Brain pericyte (primary cell): ENCODE data around the gene SH2D7.

Experiments used
- DNase-seq: peaks from one replicate; pipeline ENCODE4 v3.0.0-alpha.2; 2012; ENCODE audit warnings: low read depth, low spot score

SH2D7 gene

DNA sequence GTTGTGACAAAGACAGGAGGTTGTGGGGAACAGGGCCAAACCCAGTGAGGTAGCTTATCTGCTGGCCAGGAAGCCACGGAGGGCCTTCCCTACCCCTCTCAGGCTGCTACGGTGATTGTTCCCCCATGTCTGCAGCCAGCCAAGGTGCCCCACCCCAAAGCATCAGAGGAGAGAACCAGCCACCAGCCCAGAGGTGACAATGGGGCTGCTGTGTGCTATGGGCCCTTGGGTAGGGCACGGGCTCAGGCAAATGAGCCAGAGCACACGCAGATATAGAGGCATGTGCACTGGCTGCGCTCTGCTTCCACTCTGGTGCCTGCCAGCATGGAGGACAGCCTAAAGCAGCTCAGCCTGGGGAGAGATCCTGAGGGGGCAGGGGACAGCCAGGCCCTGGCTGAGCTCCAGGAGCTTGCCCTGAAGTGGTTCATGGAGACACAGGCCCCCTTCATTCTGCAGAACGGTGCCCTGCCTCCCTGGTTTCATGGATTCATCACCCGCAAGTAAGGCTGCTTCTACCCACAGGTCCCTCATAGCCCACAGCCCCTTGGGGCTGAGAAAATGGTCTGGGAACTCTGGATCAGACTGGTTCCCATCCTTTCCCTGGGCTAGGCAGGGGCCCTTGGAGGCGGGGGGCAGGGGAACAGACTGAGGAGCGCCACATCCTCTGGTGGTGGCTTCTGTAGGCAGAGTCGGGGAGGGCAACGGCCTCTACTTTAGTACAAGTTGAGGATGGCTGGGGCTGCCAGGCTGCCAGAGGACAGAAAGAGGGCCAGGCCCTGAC lies at the start of gene SH2D7:
TSS of gene SH2D7 (plus strand) at position 301 of the 781 bp plus-strand sequence. CDS start at position 325, 24 bp downstream.
- DNase-seq = no peak

DNA sequence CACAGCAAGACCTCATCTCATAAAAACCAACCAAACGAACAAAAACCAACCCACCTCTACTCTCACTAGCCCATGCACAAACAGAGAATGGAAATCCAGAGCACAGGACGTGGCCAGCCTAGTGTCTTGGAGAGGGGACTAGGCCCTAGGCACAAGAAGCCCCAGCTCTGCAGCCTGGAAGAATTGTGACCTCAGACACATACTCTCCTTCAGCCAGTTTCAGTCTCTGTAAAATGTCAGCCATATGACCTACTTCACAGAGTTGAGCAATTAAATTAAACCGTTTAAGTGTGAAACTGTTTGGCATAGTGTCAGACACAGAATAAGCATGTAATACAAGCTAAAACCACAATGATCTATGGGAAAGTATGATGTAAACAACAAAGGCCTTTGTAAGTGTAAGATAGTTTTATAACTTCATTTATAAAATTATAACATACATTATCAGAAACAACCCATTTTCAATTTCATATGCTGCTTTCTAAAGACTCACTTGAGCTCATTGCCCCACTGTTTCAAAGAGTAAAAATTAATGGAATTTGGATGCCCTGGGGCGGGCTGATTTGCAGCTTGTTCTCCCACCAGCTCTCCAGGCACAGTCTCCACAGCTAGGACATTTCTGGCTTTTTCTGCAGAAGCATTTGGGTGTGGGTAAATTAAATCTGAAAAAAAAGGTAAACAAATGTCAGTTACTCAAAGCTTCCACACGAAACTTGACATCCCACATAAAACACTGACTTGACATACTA lies 47.8 kb upstream of the SH2D7 start:
- DNase-seq = no peak

DNA sequence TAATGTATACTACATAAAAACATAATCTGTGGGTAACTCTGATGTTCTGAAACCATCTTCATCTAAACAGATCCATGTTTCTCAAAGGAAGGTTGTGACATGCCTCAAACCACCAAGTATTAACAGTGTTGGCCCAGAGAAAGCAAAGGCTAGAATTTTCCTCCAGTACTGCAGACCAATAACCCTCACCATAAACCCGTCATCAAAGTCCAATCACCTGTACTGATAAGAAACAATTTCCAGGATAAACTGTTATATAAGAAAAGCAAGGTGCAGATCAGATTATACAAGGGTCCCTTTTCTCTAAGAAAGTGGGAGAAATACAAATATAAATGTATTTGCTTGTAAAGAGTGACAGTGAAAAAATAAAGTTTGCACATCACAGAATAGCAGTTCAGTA lies 47.2 kb upstream of the SH2D7 start:
- no peak for DNase-seq

DNA sequence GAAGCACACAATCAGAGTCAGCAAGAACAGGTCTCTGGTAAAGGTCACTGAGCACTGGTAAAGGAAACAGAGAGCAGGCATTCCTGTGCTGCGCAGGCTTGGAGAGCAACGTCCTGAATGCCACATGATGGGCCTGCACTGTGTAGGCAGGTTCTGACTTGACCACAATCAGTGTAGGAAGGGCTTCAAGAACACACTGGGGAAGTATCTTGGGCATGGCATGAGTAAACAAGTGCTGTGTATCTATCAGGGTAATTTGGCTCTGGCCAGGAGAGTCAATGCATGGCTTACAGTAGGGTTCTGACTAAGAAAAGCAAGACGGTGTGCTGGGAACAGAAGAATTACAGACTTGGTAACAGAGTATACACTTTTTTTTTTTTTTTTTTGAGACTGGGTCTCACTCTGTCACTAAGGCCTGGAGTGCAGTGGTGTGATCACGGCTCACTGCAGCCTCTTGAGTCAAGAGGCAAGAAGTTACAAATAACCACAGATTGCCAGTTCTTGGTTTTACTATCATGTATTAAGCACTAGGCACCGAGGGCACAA lies 45.5 kb upstream of the SH2D7 start:
- no peak for DNase-seq

DNA sequence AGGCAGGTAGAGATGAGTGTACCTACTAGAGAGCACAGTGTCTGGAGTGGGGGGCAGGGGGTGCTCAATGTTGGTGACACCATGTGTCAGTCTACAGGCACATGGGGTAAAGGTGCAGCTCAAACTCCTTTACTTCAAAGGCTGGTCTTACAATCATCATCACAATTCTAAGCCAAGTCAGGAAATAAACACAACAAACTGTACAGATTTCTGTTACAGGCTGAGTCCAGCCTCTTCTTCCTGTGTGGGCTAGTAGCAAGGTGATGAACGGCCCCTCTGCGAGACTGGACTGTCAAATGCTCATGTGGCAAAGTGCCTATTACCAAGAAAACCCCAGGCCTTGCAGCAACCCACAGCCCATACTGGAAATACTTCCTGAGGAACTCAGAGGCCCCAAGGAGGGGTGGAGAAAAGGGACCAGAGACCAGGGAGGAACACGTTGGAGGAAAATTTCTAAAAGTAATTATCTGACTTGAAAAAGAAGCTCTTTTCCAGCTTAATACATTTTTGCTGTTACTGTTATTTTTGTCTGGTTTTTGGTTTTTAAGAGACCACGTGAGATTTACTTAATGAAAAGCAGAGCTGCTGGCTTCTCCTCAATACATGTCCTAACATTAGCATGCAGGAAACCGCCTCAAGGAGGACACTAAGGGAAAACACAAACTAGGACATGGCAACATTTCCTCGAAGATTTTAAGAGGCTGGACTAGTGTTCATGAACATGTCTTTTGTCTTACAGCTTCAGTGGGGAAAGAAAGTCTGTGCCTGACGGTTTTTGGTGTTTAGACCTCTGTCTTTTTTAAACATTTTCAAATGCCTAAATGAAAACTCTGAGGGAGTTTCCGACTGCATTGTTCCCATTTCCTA lies 44.4 kb upstream of the SH2D7 start:
- DNase-seq = no peak

DNA sequence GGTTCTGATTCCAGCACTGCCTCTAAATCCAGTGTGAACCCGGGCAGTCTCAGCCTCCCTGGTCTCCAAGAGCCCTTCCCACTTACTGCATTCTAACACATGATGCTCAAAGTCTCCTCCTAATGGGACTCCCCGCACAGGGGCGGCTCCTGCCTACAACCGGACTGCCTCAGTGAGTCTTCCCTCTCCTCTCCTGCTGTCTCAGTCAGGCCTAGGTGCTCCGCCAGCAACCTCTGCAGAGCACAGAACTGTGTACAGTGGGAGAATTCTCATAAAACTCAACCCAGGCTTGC lies 43.8 kb upstream of the SH2D7 start:
- no peak for DNase-seq

DNA sequence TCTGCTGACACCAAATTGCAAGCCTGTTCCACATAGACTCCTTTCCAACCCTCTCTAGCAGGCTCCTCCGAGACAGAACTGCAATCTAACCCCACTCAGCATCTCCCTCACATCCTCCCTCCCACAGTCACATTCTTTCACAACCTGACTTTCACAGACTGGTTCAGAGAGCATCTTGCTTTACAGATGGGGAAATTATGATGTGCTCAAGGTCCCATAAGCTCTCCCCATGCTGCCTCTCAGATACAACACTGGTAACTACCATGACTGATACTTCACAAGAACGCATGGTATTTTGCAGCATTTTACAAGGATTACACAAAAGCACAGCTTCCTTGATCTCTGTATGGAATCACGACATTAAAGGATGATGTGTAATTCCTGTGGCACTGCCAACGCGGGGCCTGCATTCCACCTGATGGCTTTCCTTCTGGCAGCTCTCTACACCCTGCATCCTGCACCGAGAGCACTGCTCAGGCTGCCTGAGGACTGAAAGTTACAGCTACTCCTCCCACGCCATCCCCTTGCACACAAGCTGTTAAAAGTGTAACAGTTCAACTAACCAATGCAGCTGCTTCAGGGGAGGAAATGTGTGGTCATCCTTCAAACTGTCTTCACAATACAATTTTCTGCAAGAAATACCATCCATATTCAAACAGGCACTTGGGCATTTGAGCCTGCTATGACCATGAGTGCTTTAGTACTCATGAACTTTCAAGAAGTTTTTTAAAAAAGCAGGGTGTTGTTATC lies 42.5 kb upstream of the SH2D7 start:
- no peak for DNase-seq

DNA sequence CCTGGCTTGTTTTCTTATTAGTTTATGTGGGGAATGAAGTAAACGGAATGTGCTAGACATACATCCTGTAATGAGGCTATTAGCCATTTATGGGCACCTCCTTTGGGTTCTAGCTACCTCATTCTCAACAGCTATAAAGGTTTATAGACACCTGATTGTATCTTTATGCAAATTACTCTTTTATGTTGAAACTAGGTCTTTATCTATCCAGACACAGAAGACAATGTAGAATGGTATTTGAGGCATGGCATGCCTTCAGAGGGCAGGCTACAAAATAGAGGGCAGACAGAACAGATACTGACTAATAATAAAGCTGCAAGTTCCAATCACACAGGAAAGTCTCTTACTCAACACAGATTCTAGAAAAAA lies 41.9 kb upstream of the SH2D7 start:
- DNase-seq = no peak

DNA sequence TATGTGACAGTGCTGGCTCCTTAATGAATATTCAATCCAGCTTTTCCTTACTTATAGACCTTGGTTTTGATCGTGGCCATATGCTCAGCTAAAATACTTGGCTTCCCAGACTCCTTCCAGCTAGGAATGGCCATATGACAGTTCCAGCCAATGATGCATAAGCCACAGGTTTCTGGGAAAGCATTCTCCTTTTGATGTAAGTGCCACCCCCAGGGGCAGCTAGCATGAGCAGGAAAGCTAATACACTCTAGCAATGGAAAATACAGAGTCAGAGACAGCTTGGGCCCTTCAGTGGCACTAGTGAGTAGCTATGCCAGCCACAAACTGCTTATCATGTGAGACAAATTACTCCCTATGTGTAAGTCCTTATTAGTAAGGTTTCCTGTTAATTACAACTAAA lies 41.5 kb upstream of the SH2D7 start:
- DNase-seq = no peak

DNA sequence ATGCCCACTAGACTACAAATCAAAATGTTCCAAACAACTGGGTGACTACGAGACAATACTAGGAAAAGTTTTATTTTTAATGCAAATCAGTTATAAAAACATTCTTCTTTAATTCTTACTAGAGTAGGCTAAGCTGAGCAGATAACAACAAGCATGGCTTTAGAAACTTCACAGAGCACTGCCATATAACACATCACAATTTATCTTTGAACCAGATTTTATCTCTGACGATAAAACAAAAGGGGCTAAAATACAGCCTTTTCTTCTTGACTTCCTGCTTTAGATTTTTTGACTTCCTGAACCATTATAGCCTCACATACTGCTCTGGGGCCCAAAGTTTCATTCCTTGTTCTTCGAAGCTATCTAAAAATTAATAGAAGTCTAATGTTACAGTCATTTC lies 40.8 kb upstream of the SH2D7 start:
- DNase-seq = no peak

DNA sequence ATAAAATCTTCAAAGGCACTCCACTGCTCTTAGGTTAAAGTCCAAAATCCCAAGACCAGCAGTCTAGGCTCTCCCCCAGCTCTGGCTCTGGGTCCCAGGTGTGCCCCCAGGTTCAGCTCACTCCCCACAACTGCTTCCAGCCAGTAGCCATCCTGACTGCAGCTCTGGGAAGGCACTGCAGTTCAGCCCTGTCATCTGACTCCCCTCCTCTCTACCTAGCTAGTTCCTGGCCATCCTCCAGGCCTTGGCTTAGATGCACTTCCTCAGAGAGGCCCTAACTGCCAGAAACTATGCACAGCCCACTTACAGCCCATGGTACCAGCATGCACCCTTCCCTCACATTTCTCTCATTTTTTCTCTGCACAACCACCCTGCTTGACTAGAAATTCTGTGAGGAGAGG lies 40.4 kb upstream of the SH2D7 start:
- no peak for DNase-seq

DNA sequence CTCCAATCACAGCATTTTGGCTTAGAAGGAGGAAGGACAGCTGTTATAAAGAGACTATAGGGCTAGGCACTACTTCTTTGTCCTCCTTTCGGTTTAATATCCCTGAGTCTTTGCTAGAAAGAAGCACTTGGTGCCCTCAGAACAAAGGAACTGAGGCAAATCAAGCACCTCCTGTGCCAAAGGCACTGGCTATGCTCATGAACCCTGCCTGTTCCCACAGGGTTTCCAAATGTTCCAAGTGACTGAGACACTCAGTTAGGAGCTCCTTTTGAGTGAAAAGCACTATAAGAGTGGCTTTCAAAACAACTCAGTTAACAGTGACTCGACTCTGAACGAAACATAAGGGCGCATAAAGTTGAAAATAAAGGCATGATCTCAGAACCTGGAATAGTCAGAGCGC lies 39.8 kb upstream of the SH2D7 start:
- no peak for DNase-seq

DNA sequence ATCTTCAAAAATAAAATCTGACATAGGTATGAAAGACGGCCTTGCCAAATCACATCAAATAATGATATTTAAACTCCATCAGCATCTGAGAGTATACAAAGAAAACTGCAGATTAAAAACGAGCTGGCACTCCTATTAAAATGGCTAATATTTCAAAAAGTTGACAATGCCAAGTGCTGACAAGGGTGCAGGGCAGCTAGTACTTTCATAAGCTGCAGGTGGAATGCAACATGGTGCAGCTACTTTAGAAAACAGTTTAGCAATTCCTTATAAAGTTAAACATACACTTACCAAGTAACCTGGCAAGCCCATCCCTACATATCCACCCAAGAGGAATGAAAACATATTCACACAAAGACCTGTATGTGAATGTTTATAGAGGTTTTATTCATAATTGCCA lies 37.8 kb upstream of the SH2D7 start:
- no peak for DNase-seq

DNA sequence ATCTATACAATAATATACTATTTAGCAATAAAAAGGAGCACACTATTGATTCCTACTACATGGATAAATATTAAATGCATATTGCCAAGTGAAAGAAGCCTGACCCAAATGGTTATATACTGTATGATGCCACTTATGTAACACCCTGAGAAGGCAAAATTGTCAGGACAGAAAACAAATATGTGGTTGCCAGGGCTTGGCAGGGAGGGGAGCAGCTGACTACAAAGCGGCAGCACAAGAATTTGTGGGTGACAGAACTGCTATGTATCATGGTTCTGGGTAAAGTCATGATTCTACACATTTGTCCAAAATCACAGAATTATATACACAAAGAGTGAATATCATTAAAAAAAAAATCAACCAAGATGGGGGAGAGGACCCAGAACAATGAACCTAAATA lies 37.4 kb upstream of the SH2D7 start:
- DNase-seq = no peak

DNA sequence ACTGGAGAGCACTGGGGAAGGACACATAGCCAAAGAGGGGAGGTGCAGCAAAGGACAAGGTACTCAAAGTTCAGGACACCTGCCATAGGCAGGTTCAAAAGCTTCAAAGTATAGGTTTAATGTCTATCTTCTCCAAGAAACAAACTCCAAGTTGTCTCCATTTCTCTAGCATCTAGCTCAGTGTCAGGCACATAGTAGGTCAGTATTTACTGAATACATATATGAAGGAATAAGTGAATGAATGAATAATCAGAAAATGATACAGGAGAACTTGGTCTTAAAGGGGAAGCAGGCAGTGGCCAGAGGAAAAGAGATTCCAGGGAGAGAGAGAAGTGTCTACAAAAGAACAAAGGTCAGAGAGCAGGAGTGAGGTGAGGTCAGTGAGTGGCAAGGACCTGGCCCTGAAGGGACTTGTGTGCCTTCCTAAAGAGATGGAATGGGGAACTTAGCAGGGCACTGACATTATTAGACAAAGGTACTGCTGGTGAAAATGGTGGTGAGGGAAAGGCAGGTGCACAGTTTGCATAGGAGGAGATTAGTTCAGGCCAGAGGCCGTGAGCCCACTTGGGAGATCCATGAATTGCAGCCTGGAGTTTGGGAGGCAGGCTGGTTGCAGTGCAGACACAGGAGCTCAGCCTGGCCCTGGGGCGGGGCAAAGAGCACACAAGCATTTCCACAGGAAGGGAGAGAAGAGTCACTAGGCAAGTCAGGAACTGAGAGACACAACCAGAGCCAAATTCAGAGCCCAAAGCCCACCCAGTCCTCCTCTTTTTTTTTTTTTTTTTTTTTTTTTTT lies 36.2 kb upstream of the SH2D7 start:
- no peak for DNase-seq

DNA sequence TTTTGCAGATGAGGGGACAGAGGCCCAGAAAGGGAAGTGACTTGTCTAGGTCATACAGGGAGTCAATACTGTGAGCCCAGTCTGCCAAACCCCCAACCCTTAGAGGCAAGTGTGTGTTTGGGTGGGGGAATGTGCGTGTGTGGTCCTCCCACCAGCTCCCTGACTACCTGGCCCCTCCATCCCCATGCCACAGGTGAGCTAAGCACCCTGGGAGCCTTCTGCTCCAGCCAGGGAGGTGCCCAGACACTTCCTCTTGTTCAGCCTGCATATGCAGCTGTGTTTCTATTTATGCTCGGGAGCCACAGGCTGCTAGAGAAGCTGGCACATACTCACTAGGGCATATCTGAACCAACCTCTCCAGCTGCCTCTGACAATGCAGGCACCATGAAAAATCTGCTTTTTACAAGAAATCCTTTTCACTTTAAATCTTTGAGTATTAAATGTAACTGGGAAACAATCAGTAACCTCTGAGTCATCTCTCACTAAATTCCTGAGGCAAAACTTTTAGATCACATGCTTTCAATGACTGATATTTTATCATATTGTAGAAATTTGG lies 35.6 kb upstream of the SH2D7 start:
- DNase-seq = no peak

DNA sequence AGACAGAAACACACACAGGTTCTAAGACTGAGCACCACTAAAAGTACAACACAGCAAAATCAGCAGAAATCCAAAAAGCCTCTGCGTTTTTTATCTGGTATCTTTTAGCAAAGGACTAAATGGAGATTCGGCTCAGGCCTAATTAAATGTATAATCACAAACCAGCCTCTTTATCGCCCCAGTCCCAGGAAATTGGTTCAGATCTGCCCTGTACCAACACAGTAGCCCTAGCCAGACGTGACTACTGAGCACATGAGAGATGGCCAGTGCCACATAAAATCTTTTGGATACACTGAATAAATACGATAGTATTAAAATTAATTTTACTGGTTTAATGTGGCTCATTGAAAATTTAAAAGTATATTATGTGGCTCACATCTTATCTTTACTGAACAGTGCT lies 34.6 kb upstream of the SH2D7 start:
- no peak for DNase-seq

DNA sequence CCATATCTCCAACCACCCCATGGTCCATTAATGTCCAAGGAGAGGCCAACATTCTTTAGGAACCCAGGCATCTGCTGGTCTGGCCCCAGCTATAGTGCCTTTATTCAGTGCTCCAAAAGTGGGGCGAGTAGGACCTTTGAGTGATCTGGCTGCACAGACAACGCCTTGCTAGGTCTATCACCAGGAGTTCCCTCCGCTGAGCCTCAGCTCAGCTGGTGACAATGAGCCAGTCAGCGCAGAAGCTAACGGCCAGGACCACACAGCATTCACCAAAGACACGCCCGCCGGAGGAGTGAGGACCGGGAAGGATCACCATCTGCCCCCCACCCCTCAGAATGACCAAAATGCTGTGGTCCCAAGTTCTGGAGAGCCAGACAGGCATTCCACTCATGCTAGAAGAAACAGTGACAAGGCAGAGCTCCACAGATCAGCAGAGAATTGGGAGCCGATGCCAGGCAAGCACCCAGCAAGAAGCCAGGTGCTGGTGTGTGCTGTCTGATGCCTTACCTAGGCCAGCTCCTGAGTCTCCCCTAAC lies 33.9 kb upstream of the SH2D7 start:
- DNase-seq = no peak

DNA sequence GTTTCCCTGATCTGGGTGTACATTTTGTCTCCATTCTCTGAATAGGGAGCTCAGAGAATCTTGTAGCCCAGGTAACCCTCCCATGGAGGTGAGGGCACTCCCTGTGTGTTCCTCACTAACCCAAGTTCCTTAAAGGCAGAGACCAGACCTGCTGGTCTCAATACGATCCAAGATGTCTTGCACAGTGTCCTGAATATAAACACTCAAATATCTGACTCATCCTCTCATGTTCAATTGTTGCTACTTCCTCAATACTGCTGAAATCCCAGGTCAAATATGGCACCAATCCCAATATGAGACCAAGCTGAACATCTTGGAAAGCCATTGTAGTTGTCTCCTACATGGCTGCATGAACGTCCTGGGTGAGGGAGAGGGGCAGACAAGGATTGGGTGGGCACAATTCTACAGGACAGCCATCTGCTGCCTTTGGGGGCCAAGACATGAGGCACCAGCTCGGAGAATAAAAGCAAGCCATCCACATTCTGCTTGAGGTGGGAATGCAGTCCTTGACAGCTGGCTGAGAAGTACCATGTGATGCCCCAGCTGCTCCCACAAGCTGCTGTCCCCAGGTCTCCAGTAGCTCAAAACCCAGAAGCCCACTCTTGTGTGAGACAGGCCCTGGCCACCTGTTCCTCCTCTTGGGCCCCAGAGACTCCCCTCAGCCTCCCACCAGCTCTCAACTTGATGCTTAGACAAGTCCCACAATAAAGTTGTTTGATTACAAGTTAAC lies 33.1 kb upstream of the SH2D7 start:
- DNase-seq = no peak
